GM18873 (cell line): ENCODE results near the gene CPNE5.
"Not testable (repeated sequence)": the region's sequence is repeated elsewhere in the genome, so short reads cannot be mapped to it uniquely, and the experiment has no call there.

Source experiments
- ATAC-seq: cut with Tn5 transposase; IDR thresholded peaks from one replicate; pipeline ENCODE4 v1.9.1; 2021; ENCODE audit warnings: mild to moderate bottlenecking, moderate library complexity, moderate number of reproducible peaks; ENCODE audit not compliant: unreplicated experiment, low FRiP score

Gene CPNE5

DNA sequence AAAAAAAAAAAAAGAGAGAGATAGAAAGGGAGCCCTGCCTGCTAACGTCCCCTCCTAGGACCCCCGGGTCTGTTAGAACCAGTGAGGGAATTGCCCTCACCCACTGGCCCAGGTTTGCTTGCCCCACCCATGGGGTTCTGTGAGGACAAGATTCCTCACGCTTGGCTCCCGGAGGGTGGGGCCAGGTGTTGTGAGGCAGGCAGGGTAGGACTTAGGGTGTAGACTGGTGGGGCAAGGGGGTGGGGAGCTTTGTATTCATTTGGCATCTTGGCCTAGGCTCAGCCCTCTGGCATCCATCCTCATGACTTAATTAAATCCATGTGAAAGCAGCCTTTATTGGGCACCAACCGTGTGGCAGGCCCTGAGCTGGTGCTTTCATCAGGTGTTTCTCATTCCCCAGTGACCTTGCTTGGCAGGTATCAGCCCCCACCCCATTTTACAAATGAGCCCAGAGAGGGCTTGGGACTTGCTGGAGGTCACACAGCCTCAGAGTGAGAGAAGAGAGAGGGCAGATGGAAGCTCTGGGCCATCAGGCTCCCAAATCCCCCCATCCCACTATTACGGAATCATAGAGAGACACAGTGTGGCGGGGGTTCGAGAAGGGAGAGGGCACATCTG is 122.7 kb downstream of the CPNE5 start:
- no peak for ATAC-seq

DNA sequence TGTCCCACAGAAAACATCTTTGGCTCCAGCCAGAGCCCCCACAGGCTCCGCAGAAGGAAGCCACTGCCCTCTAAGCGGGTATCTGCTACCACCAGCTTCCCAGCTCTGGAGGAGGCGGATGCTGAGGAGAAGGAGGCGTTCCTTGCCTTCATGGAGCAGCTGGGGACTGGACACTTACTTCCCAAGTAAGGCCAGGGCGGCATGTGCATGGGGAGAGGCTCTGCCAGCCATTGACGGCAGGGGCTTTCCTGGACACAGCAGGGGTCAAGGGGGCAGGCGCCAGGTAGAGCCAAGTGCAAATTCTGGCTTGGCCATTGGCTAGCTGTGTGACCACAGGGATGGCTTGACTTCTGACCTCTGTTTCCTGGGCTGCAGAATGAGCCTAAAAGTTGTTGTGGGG is 123.8 kb downstream of the CPNE5 start:
- no peak for ATAC-seq

DNA sequence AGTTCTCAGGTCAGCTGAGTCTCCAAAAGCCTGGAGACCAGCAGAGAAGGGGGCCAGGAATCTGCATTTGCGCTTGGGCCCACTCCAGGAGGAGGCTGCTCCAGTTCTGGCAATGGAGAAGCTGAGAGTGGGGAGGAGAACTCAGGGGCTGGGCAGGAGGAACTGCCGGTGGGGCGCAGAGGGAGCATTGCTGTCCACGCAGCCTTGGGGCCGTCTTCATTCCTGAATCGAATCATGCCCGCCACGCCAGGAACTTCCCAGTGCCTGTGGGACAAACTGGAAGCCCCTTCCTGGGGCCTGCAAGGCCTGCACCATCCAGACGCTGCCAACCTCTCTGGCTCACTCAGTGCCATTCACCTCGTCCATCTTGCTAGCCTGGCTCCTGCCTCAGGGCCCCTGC is 124.7 kb downstream of the CPNE5 start:
- no peak for ATAC-seq

DNA sequence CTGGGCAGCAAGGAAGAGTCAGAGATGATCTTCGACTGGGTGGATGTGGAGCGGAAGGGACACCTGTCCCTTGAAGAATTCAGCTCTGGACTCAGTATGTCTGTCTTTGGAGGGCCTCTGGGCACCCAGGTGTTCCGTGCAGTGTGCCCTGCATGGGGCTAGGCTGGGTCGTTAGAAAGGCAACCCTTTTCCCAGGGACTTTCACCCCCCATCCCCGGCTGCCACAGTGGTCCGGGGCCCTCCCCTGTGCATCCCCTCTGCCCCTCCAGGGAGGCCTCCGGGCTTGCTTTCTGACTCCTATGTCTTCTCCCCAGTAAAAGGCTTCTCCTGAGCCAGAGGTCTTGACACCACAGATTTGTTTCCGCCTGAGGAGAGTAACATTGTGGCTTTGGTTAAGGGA is 125.4 kb downstream of the CPNE5 start:
- ATAC-seq = no peak

DNA sequence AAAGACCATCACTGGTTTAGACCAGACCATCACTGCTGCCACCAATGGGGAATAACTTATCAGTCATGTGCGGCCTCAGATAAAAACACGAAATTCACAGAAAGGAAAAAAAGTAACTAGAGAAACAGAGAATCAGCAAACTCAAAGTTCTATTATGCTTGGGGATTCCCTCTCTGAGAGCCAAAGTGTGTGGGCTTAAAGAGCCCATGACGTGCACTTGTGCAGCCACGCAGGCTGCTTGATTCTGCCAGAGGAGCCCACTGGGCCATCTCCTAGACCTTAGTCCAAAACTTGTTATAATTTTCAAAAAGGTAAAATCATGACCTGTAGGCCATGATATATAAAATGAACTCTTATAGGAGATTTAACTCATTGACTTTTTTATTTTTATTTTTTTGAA is 126.4 kb downstream of the CPNE5 start:
- ATAC-seq = no peak

DNA sequence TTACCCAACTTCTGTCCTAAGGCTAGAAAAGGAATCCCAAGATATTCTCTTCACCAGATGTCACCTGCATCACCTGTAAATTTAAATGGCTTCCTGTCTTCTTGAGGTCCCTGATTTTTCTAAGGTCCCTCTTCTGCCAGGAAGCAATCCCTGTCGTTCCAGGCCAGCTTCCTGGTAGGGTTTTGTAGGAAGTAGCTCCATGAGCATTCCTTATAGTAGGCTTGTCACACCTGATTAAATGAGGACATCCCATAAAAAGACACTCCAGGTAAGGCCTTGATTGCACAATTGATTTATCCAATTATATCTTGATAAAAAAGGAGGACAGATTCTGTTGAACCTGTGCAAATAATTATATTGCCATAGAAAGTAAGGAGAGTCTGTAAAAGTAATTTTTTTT is 132.9 kb downstream of the CPNE5 start:
- ATAC-seq = no peak

DNA sequence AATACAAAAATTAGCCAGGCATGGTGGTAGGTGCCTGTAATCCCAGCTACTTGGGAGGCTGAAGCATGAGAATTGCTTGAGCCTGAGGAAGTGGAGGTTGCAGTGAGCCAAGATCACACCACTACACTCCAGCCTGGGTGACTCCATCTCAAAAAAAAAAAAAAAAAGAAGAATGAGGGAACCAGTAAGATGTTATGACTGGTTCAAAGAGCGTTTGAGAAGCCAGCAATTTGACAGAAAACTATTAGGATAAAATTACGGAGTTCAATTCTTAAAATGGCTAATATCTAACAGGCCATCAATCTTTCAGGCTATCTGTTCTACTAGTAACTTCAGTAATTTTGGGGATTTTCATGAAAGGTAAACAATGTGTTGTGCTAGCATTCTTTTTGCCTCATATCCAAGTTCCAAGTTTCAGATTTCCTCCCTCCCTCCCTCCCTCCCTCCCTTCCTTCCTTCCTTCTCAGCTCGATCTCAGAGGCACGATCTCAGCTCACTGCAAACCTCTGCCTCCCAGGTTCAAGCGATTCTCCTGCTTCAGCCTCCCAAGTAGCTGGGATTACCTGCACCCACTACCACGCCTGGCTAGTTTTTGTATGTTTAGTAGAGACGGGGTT is 134.2 kb downstream of the CPNE5 start:
- ATAC-seq = not testable (repeated sequence)

DNA sequence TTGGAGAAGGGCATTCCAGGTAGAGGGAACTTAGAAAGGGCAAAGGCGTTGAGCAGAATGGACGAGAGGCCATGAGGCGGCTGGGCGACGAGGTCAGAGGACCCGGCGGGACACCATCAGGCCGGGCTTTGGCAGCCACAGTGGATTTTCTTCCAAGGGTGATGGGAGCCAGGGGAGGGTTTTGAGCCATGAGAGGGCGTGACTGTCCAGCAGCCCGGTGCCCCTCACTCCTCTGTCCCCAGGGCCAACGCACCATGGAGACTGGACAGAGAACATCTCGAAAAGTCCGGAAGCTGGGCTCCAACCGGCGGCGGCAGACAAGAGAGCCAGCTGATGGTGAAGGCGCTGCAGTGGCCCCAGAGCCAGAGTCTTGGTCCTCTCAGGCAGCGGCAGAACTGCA is 135.3 kb downstream of the CPNE5 start:
- ATAC-seq = no peak

DNA sequence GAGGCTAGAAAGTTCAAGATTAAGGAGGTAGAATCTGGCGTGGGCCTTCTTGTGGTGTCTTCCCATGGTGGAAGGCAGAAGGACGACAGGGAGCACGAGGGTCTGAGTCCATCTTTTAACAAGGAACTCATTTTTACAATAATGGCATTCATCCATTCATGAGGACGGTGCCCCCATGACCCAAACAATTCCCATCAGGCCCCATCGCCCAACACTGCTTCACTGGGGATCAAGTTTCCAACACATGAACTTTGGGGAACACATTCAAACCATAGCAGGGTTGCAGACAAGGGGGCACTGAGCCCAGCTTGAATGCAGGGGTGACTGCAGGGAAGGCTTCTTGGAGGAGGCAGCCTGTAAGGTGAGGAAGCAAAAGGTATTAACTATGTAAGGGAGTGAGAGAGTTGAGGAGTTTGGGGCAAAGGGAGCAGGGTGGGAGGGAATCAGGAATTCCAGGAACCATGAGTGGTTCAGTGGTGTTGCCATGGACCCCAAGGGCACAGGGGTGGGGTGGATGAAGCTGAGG is 136.1 kb downstream of the CPNE5 start:
- ATAC-seq = no peak

DNA sequence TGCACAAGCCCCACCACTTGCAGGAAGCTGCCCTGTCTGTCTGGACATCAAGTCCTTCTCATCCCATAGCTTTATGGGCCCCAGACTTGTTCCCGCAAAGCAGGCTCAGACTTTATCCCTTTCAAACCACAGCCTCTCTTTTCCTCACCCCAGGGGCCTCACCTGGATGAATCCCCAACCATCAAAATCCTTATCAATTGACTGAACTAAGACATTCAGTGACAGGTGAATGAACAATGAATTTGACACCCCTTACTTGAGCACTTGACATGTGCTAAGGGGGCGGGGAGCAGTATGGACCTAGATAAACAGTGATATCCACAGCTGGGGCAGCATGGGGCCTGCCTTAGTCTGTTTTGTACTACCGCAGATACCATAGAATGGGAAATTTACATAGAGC is 136.6 kb downstream of the CPNE5 start:
- no peak for ATAC-seq

DNA sequence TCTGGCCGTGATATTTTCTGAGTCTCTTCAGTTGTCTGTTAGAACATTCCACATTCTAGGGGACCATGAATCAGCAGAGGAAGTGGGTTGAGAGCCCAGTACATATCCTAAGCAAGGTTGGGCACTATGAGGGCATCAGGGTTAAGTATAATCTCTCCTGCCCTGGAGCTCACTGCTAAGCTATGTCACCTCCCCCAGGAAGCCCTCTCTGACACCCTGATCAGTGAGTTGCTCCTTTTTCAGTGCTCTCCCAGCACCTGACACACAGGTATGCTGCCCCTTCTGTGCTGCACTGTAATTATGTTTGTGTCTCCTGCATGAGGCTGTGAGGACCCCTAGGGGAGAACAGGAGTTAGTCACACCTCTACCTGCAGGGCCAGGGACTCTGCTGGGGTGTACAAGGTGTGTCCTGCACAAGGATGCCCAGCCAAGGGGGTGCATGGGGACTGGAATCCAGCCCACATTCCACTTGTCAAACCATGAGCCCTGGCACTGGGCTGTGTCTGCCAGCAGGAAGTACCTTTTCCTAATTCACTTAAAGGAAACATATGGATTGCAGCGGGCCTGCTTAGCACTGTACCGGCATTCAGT is 137.7 kb downstream of the CPNE5 start:
- no peak for ATAC-seq

DNA sequence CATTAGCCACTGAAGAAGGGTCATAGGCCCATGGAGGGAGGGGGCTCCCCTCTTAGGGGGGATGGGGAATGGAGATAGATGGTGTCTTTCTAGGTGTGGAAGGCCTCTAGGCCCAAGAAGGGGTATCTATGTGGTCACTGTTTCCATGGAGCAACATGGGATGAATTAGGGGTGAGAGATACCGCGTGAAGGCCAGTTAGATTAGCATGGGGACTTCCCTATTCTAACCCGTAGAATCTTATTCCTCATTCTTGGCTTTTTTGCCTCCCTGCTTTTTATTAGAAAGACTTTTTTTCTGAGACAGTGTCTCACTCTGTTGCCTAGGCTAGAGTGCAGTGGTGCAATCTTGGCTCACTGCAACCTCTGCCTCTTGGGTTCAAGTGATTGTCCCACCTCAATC is 138.4 kb downstream of the CPNE5 start:
- no peak for ATAC-seq

DNA sequence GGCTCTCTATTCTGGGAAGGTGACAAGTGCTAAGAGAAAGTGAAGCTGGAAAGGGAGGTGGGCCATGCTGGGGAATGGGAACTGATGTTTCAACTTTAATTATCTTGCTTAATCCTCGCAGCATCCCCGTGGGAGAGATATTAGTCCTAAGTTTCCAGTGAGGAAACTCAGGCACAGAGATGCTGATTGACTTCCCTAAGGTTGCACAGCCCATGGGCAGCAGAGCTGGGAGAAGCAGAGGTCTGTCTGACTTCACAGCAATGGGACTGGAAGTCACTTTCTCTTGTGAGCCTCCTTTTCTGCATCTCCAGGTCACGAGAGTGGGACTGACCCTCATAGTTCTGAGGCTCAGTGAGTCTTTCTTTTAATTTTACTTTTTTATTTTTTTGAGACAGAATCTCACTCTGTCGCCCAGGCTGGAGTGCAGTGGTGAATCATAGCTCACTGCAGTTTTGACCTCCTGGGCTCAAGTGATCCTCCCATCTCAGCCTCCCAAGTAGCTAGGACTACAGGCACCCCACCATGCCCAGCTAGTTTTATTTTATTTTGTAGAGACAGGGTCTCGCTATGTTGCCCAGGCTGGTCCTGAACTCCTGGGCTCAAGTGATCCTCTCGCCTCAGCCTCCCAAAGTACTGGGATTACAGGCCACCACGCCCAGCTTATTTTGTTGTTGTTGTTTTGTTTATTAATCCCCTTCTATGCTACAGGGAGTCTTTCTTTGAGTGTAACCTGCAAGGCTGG is 139.0 kb downstream of the CPNE5 start:
- ATAC-seq = no peak

DNA sequence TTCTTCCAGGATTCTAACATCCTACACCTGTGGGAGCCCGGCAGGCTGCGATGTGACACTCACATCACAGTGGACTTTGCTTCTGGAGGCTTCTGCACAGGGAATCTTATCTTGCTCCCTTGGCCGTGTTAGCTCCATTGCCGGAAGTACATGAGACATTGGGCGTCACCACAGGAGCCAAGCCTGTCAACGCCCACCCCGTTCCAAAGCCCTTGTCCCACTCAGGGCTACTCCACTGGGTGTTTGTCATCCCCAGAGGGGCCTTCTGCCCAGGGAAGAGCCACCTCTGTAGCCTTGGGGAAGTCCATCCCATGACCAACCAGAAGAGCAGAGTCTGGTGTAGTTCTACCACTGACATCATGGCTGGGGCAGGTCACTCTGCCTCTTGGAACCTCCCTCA is 139.9 kb downstream of the CPNE5 start:
- no peak for ATAC-seq

DNA sequence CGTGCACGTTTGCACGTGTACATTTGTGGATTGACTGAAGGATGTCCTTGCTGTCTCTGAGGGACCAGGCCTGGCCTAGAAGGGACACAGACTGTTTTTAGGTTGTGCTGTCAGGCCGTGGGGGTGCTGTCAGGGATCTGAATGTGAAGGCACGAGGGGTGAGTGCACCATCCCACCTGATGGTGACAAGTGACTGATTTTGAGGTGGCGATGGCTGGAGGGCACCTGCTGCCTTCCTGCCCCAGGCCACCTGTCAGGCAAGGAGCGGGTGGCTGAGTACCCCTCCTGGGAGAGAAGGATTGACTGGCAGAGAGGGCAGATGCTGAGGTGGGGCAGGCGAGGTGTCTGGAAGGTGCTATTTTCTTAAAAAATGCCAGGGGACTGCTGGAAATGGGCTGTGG is 140.4 kb downstream of the CPNE5 start:
- ATAC-seq = no peak

DNA sequence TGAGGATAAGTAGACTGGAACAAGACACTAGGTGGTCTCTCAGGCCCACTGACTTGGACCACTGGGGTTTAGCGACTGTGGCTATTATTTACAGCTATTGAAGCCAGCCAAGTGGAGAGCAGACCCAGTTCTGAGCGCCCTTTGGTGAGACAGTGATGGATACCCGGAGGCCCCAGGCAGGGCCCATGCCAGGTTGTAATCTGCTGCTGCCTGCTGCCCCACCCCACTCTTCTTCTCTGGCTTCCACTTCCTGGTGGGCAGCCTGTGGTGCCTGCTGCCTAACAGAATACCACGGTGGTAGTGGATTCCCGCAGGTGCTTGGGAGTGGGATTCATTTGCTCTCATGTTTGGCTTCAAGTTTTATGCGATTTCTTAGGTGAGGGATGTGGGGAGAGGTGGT is 141.0 kb downstream of the CPNE5 start:
- no peak for ATAC-seq

DNA sequence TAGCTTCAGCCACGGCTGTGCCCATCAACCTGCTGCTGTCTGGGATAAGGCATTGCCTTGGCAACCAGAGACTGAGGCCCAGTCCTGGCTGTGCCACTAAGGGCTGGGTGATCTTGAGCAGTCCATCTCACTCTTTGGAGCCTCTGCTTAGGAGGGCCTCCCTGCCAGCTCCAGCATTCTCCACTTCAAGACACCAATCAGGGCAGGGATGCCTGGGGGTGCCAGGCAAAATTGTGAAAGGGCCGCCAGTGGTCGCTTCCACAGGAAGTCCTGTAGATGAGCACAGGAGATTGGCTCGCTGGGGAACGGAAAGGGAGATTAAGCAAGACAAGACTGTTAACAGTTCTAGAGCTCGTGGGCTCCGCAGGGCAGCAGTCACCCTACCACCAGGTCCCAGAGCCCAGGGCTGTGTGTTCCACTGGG is 141.8 kb downstream of the CPNE5 start, which contains the start of gene RAB44:
Gene RAB44 (plus strand): TSS at position 346 of the 423 bp plus-strand sequence. CDS start 6,410 bp downstream, outside the sequence.
- ATAC-seq = no peak

DNA sequence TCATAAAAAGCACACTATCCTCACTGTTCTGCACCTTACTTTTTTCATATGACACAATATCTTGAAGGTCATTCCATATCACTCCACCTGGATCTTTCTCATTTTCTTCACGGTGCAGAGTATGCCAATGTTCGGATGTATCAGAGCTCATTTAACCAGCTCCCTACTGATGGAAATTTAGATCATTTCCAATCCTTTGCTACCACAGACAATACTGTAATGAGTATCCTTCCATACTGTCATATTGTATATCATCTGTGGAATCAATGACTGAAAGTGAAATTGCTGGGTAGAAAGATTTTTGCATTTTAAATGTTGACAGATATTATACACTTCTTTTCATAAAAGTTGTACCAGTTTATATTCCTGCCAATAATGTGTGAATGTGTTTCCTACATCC is 143.8 kb downstream of the CPNE5 start:
- no peak for ATAC-seq

DNA sequence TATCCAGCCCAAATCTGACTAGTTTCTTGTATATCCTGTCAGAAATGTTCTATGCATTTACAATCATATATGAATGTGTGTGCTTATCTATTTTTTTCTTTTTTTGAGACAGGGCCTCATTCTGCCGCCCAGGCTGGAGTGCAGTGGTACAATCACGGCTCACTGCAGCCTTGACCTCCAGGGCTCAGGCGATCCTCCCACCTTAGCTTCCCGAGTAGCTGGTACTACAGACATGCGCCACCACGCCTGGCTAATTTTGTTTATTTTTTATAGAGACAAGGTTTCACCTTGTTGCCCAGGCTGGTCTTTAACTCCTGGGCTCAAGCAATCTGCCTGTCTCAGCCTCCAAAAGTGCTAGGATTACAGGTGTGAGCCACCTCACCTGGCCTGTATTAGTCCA is 144.6 kb downstream of the CPNE5 start:
- no peak for ATAC-seq

DNA sequence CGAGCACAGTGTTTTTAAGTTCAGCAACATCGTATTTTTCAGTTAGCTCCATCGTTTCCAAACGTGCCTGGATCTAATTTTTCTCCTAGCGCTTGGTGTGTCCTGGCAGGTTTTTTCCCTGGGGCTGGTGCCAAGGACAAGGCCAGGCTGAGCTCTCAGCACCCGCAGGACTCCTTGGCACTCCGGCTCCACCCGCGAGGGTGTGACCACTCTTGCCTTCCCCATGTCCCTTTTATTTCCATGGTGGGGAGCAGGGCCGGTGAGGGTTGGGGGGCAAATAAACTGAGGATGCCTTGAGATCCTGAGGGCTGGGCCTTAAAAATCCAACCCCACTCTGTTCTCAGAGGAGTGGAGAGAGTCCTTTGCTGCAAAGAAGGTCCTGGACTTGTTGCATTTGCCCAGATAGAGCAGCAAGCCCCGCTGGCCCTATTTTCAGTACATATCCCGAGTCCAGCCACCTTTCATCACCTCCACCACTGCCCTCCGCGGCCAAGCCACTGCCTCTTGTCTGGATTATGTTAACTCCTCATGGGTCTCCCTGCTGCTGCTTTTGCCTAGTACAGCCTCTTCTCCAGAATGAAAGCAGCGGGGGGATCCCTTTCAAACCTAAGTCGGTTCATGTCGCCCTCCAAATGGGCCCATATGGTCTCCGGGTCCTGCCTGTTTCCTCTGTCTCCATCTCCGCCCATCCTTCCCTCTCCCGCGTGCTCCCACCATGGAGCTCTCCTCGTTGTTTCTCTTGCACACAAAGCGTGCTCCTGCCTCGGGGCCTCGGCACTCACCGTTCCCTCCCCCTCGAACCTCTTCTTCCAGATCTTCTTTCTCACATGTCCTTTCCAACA is 146.2 kb downstream of the CPNE5 start:
- no peak for ATAC-seq
